H1 (cell line): ENCODE measurements around the gene SMOC2. TPM values are rescaled to one million over a fixed set of nuclear protein-coding genes. Genes with fewer than 3 reads are reported as not detected.

ENCODE experiments used
- CTCF ChIA-PET: fragments of 300-600 bp; sonication (Branson Sonifier 250); formaldehyde crosslinking; loops from one replicate; lab custom pipeline; 2021; ENCODE audit not compliant: partially characterized antibody; lab: Charles Lee
- POLR2A ChIA-PET: fragments of 300-600 bp; sonication (Branson Sonifier 250); formaldehyde crosslinking; loops from one replicate; lab custom pipeline; 2021; ENCODE audit warnings: inconsistent platforms; ENCODE audit not compliant: partially characterized antibody; lab: Charles Lee
- DNase-seq, 2 experiments: peaks; one replicate each; pipeline versions ENCODE4 v3.0.0 to v3.0.0-alpha.2; 2010 to 2022; ENCODE audit warnings: low spot score in 2 of 2, low read depth in 1 of 2, mixed read lengths in 1 of 2
- FAIRE-seq: peaks from 2 replicates; lab custom pipeline; 2011; peaks lifted over from hg19 to GRCh38; lab: Jason Lieb, UNC
- H2AFZ ChIP-seq: 2 replicates; pipeline ENCODE4 v1.8.1; 2012; ENCODE audit warnings: low read length, inconsistent platforms
- H2AK5ac ChIP-seq: 2 replicates; pipeline ENCODE4 v1.6.1; 2013; ENCODE audit warnings: low read depth, low read length
- H2BK120ac ChIP-seq: replicated peaks from 2 replicates; pipeline ENCODE3; 2013; ENCODE audit warnings: low read depth, low read length, inconsistent platforms
- H2BK12ac ChIP-seq: 2 replicates; pipeline ENCODE4 v1.6.1; 2013; ENCODE audit warnings: low read depth, low read length
- H2BK15ac ChIP-seq: 2 replicates; pipeline ENCODE4 v1.6.1; 2013; ENCODE audit warnings: low read length
- H2BK20ac ChIP-seq: 2 replicates; pipeline ENCODE4 v1.6.1; 2013; ENCODE audit warnings: low read length
- H2BK5ac ChIP-seq: 2 replicates; pipeline ENCODE4 v1.6.1; 2013; ENCODE audit warnings: low read depth, low read length
- H3K14ac ChIP-seq: 2 replicates; pipeline ENCODE4 v1.6.1; 2013; ENCODE audit warnings: inconsistent platforms; ENCODE audit not compliant: insufficient read length
- H3K18ac ChIP-seq: 2 replicates; pipeline ENCODE4 v1.6.1; 2013; ENCODE audit warnings: low read length; ENCODE audit errors: extremely low read depth
- H3K23ac ChIP-seq: 2 replicates; pipeline ENCODE4 v1.6.1; 2013; ENCODE audit warnings: inconsistent platforms; ENCODE audit not compliant: insufficient read length
- H3K23me2 ChIP-seq: 2 replicates; pipeline ENCODE4 v1.6.1; 2013; ENCODE audit warnings: low read depth, low read length
- H3K27ac ChIP-seq: 2 replicates; pipeline ENCODE4 v1.6.1; 2011; ENCODE audit warnings: low read depth, low read length, inconsistent platforms
- H3K27me3 ChIP-seq, 4 experiments: replicated peaks in 1 of 4; 1 replicate in 1 of 4; 2 replicates in 3 of 4; pipeline versions ENCODE4 v1.6.1 to v1.8.1; 2011 to 2013; ENCODE audit warnings: low read length in 3 of 4, mild to moderate bottlenecking in 3 of 4, inconsistent platforms in 2 of 4, mixed read lengths in 2 of 4, moderate library complexity in 1 of 4; ENCODE audit not compliant: control insufficient read depth in 3 of 4, insufficient read depth in 3 of 4; ENCODE audit errors: extremely low read depth in 1 of 4
- H3K36me3 ChIP-seq, 4 experiments: 2 replicates each; pipeline versions ENCODE4 v1.6.1 to v1.8.1; 2011 to 2013; ENCODE audit warnings: mild to moderate bottlenecking in 4 of 4, low read length in 3 of 4, moderate library complexity in 2 of 4, control low read depth in 1 of 4, inconsistent platforms in 1 of 4; ENCODE audit not compliant: insufficient read depth in 4 of 4, control insufficient read depth in 2 of 4
- H3K4ac ChIP-seq: replicated peaks from 2 replicates; pipeline ENCODE3; 2013; ENCODE audit warnings: low read length, low read depth, mixed read lengths, inconsistent platforms; ENCODE audit not compliant: insufficient read length
- H3K4me1 ChIP-seq, 4 experiments: replicated peaks in 1 of 4; 1 replicate in 1 of 4; 2 replicates in 3 of 4; pipeline versions ENCODE4 v1.6.1 to v1.8.1; 2011 to 2013; ENCODE audit warnings: low read length in 3 of 4, inconsistent platforms in 2 of 4, mixed read lengths in 1 of 4; ENCODE audit not compliant: insufficient read depth in 4 of 4, control insufficient read depth in 3 of 4
- H3K4me2 ChIP-seq, 2 experiments: 2 replicates each; pipeline versions ENCODE4 v1.6.1 to v1.8.1; 2011 to 2013; ENCODE audit warnings: low read depth in 2 of 2, low read length in 2 of 2, control low read depth in 1 of 2, inconsistent platforms in 1 of 2, mild to moderate bottlenecking in 1 of 2; ENCODE audit not compliant: insufficient read depth in 1 of 2
- H3K4me3 ChIP-seq, 4 experiments: fragments of 200-600, 300-600 bp in 1 of 4; sonication (generic), shearing (Covaris generic), sonication (Bioruptor Twin) in 1 of 4; 2 replicates each; pipeline versions ENCODE4 v1.5.1 to v1.8.1; 2011 to 2016; ENCODE audit warnings: low read length in 4 of 4, low read depth in 3 of 4, control low read depth in 2 of 4, inconsistent platforms in 2 of 4, mild to moderate bottlenecking in 2 of 4, mixed read lengths in 1 of 4, moderate library complexity in 1 of 4; ENCODE audit not compliant: insufficient read depth in 2 of 4; ENCODE audit errors: extremely low read depth in 1 of 4
- H3K56ac ChIP-seq: replicated peaks from 2 replicates; pipeline ENCODE3; 2013; ENCODE audit warnings: low read depth, mild to moderate bottlenecking, mixed read lengths, low read length, inconsistent platforms; ENCODE audit not compliant: insufficient read length
- H3K79me1 ChIP-seq: 2 replicates; pipeline ENCODE4 v1.6.1; 2013; ENCODE audit warnings: low read depth, low read length, control low read depth
- H3K79me2 ChIP-seq, 2 experiments: 2 replicates each; pipeline versions ENCODE4 v1.6.1 to v1.8.1; 2012 to 2013; ENCODE audit warnings: low read length in 2 of 2, mild to moderate bottlenecking in 2 of 2, inconsistent platforms in 1 of 2; ENCODE audit not compliant: insufficient read depth in 2 of 2, control insufficient read depth in 1 of 2
- H3K9ac ChIP-seq, 4 experiments: replicated peaks in 1 of 4; 1 replicate in 1 of 4; 2 replicates in 3 of 4; pipeline versions ENCODE4 v1.6.1 to v1.8.1; 2011 to 2013; ENCODE audit warnings: low read depth in 3 of 4, low read length in 3 of 4, control low read depth in 2 of 4, mild to moderate bottlenecking in 2 of 4, moderate library complexity in 2 of 4, inconsistent platforms in 1 of 4; ENCODE audit errors: extremely low read depth in 1 of 4
- H3K9me3 ChIP-seq, 2 experiments: 2 replicates each; pipeline versions ENCODE4 v1.6.1 to v1.8.1; 2012 to 2013; ENCODE audit warnings: mild to moderate bottlenecking in 2 of 2, moderate library complexity in 2 of 2, control low read depth in 1 of 2, inconsistent platforms in 1 of 2, low read depth in 1 of 2, low read length in 1 of 2, mixed read lengths in 1 of 2; ENCODE audit not compliant: insufficient read depth in 2 of 2
- H4K20me1 ChIP-seq, 2 experiments: replicated peaks in 1 of 2; 2 replicates each; pipeline versions ENCODE3 to v1.8.1; 2011 to 2013; ENCODE audit warnings: inconsistent platforms in 2 of 2, low read length in 2 of 2, mild to moderate bottlenecking in 1 of 2; ENCODE audit not compliant: insufficient read depth in 2 of 2, control insufficient read depth in 1 of 2
- H4K5ac ChIP-seq: 2 replicates; pipeline ENCODE4 v1.6.1; 2013; ENCODE audit warnings: low read length, low read depth, mixed read lengths, inconsistent platforms; ENCODE audit not compliant: insufficient read length
- H4K8ac ChIP-seq: 2 replicates; pipeline ENCODE4 v1.8.0; 2013; ENCODE audit warnings: mild to moderate bottlenecking, moderate library complexity, low read length, inconsistent platforms; ENCODE audit not compliant: insufficient read depth; ENCODE audit errors: extremely low read depth
- H4K91ac ChIP-seq: replicated peaks from 2 replicates; pipeline ENCODE3; 2013; ENCODE audit warnings: low read length, mixed read lengths, inconsistent platforms; ENCODE audit not compliant: insufficient read length
- BACH1 ChIP-seq: IDR thresholded peaks from 2 replicates; pipeline ENCODE4 v1.6.1; 2012; ENCODE audit warnings: low read length, improper control_type of control experiment
- CREB1 ChIP-seq: IDR thresholded peaks from 2 replicates; pipeline ENCODE4 v1.6.1; 2012; ENCODE audit warnings: inconsistent platforms
- EP300 ChIP-seq, 2 experiments: IDR thresholded peaks; 1 replicate in 1 of 2; 2 replicates in 1 of 2; pipeline ENCODE4 v1.6.1; 2011 to 2012; ENCODE audit warnings: low read depth in 2 of 2, low read length in 2 of 2, mild to moderate bottlenecking in 2 of 2, borderline replicate concordance in 1 of 2, inconsistent platforms in 1 of 2, moderate library complexity in 1 of 2
- KDM5A ChIP-seq: fragments of 200-600 bp; IDR thresholded peaks from 2 replicates; pipeline ENCODE4 v1.7.1; 2012; ENCODE audit warnings: mild to moderate bottlenecking, low read length, inconsistent platforms, mixed read lengths
- MAFK ChIP-seq: IDR thresholded peaks from 2 replicates; pipeline ENCODE4 v1.6.1; 2012; ENCODE audit warnings: low read depth, mild to moderate bottlenecking, improper control_type of control experiment, low read length
- POLR2AphosphoS5 ChIP-seq: IDR thresholded peaks from 2 replicates; pipeline ENCODE4 v1.6.1; 2011; ENCODE audit warnings: low read depth, low read length
- RFX5 ChIP-seq: IDR thresholded peaks from 2 replicates; pipeline ENCODE4 v1.6.1; 2011; ENCODE audit warnings: low read depth, low read length, improper control_type of control experiment, borderline replicate concordance
- RNF2 ChIP-seq: fragments of 200-900, 300-1000 bp; sonication (generic); IDR thresholded peaks from 2 replicates; pipeline ENCODE4 v1.7.1; 2016; ENCODE audit warnings: borderline replicate concordance, low read depth, mild to moderate bottlenecking, antibody characterized with exemption, low read length; ENCODE audit not compliant: poor library complexity, severe bottlenecking; ENCODE audit errors: missing control alignments
- SP1 ChIP-seq: IDR thresholded peaks from 2 replicates; pipeline ENCODE4 v1.6.1; 2011; ENCODE audit warnings: low read depth, low read length
- SP4 ChIP-seq: IDR thresholded peaks from 2 replicates; pipeline ENCODE4 v1.6.1; 2012; ENCODE audit warnings: low read length, inconsistent platforms
- TAF1 ChIP-seq: IDR thresholded peaks from 2 replicates; pipeline ENCODE4 v1.6.1; 2011; ENCODE audit warnings: mild to moderate bottlenecking, low read depth, low read length
- TCF12 ChIP-seq: IDR thresholded peaks from 2 replicates; pipeline ENCODE4 v1.6.1; 2011; ENCODE audit warnings: low read depth, mild to moderate bottlenecking, low read length
- YY1 ChIP-seq: IDR thresholded peaks from 2 replicates; pipeline ENCODE4 v1.6.1; 2011; ENCODE audit warnings: low read depth, mild to moderate bottlenecking, low read length
- WGBS, 2 experiments: shearing (Covaris generic) in 1 of 2; methylation state at CpG; one replicate each; pipeline versions ENCODE4 v1.1.6 to v1.1.7; 2013 to 2015; ENCODE audit warnings: low lambda C conversion rate in 2 of 2, mixed read lengths in 2 of 2, inconsistent platforms in 1 of 2, low coverage in 1 of 2, missing lambda C conversion rate in 1 of 2; ENCODE audit not compliant: insufficient replicate concordance in 2 of 2, insufficient coverage in 1 of 2, insufficient read length in 1 of 2; ENCODE audit errors: extremely low coverage in 1 of 2, missing lambda C conversion rate in 1 of 2; 5-methylcytosine and 5-hydroxymethylcytosine counted together
- polyA plus RNA-seq, 7 experiments: library from polyadenylated mRNA; depleted of rRNA in 3 of 7; stranded (reverse) in 5 of 7; unstranded in 2 of 7; fragments of >200 nt in 5 of 7; fragments of 200-250 nt in 2 of 7; gene quantifications; 1 replicate in 5 of 7; 2 replicates in 1 of 7; 4 replicates in 1 of 7; pipeline versions ENCODE4 v1.2.1 to v1.2.3, GENCODE V29; 2011 to 2013; ENCODE audit warnings: missing spikeins in 2 of 7, mixed read lengths in 2 of 7
- total RNA-seq: library from RNA; stranded (reverse); fragmentation: NEBNext Ultra II Directional; extraction: Animal tissue kit (Norgen Biotek cat#: 25700); gene quantifications from 2 replicates; pipeline ENCODE4 v1.2.1, GENCODE V29; 2021
- TF ChIP-seq, protein P1 (sequence below): IDR thresholded peaks from 2 replicates; pipeline ENCODE4 v1.6.1; 2012; ENCODE audit warnings: inconsistent platforms

Gene SMOC2
- total and polyA plus RNA-seq, 2 of the 8 experiments (the other 6 are each of a cell fraction or from before 2014, with no cell fraction given) = 7.7 to 8.5 TPM

DNA sequence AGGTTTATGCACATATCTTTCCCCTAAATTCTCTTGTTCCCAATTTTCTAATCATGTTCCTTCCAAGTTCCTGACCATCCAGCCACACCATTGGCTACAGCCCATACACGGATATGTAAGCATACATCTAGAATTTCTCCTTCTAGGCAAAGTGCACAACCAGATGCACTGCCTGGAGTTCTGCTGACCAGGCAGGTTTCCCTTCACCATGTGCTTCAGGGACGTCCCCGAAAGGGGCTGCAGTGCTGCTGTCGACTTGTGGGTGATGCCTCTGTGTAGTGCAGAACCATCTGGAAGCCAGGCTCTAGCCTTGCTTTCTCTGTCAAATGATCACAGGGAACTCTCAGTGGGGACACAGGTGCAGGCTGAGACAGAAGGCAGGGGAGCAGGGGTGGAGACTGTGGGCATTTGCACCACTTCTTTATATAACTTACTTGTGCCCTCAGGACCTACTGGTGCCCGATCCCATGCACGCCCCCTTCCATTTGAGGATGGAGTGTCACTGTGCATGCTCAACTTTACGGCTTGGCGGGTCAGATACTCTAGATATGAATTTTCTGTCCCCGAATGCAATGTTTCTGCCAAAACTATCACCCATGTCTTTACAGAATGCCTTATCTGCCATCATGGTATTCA, 37.5 kb upstream of the SMOC2 start:
- Histone ChIP-seq H3K36me3 (no peaks in the 10 kb centered on the region), H3K23ac (no peak overlapping the region), H2BK5ac (no peak overlapping the region), H3K27ac (no peak overlapping the region), H4K5ac (no peak overlapping the region), H2AK5ac (no peak overlapping the region), H3K23me2 (no peaks in the 10 kb centered on the region), H4K8ac (no peak overlapping the region), H3K79me1 (no peaks in the 10 kb centered on the region), H2BK20ac (no peak overlapping the region), H4K20me1 (no peaks in the 10 kb centered on the region), H3K18ac (no peak overlapping the region), H3K4me2 (no peak overlapping the region), H3K4me3 (no peak overlapping the region), H3K56ac (no peak overlapping the region), H3K79me2 (no peaks in the 10 kb centered on the region), H2AFZ (no peak overlapping the region), H3K4ac (no peak overlapping the region), H3K9ac (no peak overlapping the region), H2BK120ac (no peak overlapping the region), H2BK12ac (no peak overlapping the region), H4K91ac (no peak overlapping the region), H3K27me3 (0 out of 7 replicates have a peak, but pooled peaks cover 0 to 2% (median 0%) of the 10 kb centered on the region in 4 experiments), H3K4me1 (no peaks in the 10 kb centered on the region), H3K9me3 (no peaks in the 10 kb centered on the region), H3K14ac (no peak overlapping the region), H2BK15ac (no peak overlapping the region)
- WGBS, 2 experiments = 93% methylated on average over 9 of the region's 9 CpGs; no CpG with 5 or more reads in 1 of the 2 experiments
- DNase-seq (no peak), FAIRE-seq (no peak)
- TF ChIP-seq SP1 = no peak
- no peak for TF ChIP-seq RFX5
- TF ChIP-seq EP300 (IDR thresholded peaks at IDR 0.05; ENCODE audit: borderline replicate concordance in 1 of 2, low read depth in 2 of 2, low read length in 2 of 2) = no peak
- no peak for TF ChIP-seq TAF1
- TF ChIP-seq CREB1 = no peak
- TF ChIP-seq YY1 = no peak
- TF ChIP-seq, protein P1, sequence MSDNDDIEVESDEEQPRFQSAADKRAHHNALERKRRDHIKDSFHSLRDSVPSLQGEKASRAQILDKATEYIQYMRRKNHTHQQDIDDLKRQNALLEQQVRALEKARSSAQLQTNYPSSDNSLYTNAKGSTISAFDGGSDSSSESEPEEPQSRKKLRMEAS = no peak
- no peak for TF ChIP-seq RNF2
- TF ChIP-seq KDM5A = no peak
- no peak for TF ChIP-seq POLR2AphosphoS5
- no peak for TF ChIP-seq MAFK
- TF ChIP-seq SP4 = no peak
- TF ChIP-seq BACH1 = no peak
- TF ChIP-seq TCF12 = no peak
- CTCF ChIA-PET = interaction anchor here (1.0 to 1.5 kb wide), 3 partner anchors 8 to 258 kb away, joined by 3 to 4 read pairs (median 4); no protein-coding TSS in a partner anchor
- POLR2A ChIA-PET = no interaction called here
